WERI-Rb-1 (cell line): ENCODE measurements around the gene IRF2BP1.
"Not testable (repeated sequence)": the region's sequence is repeated elsewhere in the genome, so short reads cannot be mapped to it uniquely, and the experiment has no call there.

Experiments used
- DNase-seq: peaks from one replicate; pipeline ENCODE4 v3.0.0-alpha.2; 2020
- H3K27ac ChIP-seq: fragments of 250-450 bp; sonication (Bioruptor Pico); 2 replicates; pipeline ENCODE4 v1.5.1; 2020; ENCODE audit warnings: mild to moderate bottlenecking, moderate library complexity
- H3K27me3 ChIP-seq: fragments of 250-450 bp; sonication (Bioruptor Pico); 2 replicates; pipeline ENCODE4 v1.5.1; 2021; ENCODE audit warnings: mild to moderate bottlenecking, low read depth, moderate library complexity; ENCODE audit not compliant: insufficient read depth, severe bottlenecking
- H3K36me3 ChIP-seq: fragments of 250-450 bp; sonication (Bioruptor Pico); 2 replicates; pipeline ENCODE4 v1.5.1; 2020; ENCODE audit warnings: mild to moderate bottlenecking, moderate library complexity
- H3K4me3 ChIP-seq: 2 replicates; pipeline ENCODE4 v1.5.1; 2011; ENCODE audit warnings: low read depth, mild to moderate bottlenecking, control low read depth, low read length
- H3K9me3 ChIP-seq: fragments of 250-450 bp; sonication (Bioruptor Pico); 2 replicates; pipeline ENCODE4 v1.5.1; 2021; ENCODE audit warnings: mild to moderate bottlenecking, moderate library complexity; ENCODE audit not compliant: severe bottlenecking
- TF ChIP-seq, protein P1 (sequence below): IDR thresholded peaks from 2 replicates; pipeline ENCODE4 v1.5.1; 2011; ENCODE audit warnings: low read depth, mild to moderate bottlenecking, control low read depth, inconsistent platforms, low read length

IRF2BP1 gene

DNA sequence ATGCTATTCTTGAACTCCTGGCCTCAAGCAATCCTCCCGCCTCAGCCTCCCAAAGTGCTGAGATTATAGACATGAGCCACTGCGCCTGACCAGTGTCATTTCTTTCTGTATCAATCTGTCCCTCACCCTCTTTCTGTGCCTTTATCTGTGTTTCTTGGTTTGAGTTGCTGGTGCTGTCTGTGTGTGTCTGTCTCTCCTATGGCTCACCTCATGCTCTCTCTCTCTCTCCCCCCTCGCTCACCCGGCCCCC lies 9.9 kb downstream of the IRF2BP1 start:
- Histone ChIP-seq H3K4me3 (no peak overlapping the region), H3K27me3 (no peaks in the 10 kb centered on the region)

DNA sequence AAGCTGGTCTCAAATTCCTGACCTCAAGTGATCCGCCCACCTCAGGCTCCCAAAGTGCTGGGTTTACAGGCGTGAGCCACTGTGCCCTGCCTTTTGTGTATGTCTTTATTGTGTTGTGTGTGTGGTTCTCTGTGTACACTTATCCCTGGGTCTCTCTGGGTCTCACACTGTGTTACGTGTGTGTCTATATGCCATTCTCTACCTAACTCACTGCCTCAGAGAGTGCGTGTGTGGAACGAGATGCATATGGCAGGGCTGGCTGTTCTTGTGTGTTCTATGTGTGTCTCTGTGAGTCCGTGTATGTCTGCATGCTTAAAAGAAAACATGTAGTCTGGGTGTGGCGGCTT lies 11.3 kb downstream of the IRF2BP1 start:
- no peaks in the 10 kb centered on the region for H3K9me3 ChIP-seq
- H3K27me3 ChIP-seq = no peaks in the 10 kb centered on the region
- TF ChIP-seq, protein P1, sequence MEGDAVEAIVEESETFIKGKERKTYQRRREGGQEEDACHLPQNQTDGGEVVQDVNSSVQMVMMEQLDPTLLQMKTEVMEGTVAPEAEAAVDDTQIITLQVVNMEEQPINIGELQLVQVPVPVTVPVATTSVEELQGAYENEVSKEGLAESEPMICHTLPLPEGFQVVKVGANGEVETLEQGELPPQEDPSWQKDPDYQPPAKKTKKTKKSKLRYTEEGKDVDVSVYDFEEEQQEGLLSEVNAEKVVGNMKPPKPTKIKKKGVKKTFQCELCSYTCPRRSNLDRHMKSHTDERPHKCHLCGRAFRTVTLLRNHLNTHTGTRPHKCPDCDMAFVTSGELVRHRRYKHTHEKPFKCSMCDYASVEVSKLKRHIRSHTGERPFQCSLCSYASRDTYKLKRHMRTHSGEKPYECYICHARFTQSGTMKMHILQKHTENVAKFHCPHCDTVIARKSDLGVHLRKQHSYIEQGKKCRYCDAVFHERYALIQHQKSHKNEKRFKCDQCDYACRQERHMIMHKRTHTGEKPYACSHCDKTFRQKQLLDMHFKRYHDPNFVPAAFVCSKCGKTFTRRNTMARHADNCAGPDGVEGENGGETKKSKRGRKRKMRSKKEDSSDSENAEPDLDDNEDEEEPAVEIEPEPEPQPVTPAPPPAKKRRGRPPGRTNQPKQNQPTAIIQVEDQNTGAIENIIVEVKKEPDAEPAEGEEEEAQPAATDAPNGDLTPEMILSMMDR = no peak
- no peak overlapping the region for H3K4me3 ChIP-seq
- no peaks in the 10 kb centered on the region; the same call in 1 of the 2 replicates for H3K36me3 ChIP-seq
- no peak overlapping the region for H3K27ac ChIP-seq
- no peak for DNase-seq

More for the DNA sequence above, 9.9 kb downstream of the IRF2BP1 start:
- TF ChIP-seq, protein P1 = no peak
- Histone ChIP-seq H3K27ac (no peak overlapping the region), H3K9me3 (no peaks in the 10 kb centered on the region), H3K36me3 (no peaks in the 10 kb centered on the region; the same call in 1 of the 2 replicates)
- no peak for DNase-seq

DNA sequence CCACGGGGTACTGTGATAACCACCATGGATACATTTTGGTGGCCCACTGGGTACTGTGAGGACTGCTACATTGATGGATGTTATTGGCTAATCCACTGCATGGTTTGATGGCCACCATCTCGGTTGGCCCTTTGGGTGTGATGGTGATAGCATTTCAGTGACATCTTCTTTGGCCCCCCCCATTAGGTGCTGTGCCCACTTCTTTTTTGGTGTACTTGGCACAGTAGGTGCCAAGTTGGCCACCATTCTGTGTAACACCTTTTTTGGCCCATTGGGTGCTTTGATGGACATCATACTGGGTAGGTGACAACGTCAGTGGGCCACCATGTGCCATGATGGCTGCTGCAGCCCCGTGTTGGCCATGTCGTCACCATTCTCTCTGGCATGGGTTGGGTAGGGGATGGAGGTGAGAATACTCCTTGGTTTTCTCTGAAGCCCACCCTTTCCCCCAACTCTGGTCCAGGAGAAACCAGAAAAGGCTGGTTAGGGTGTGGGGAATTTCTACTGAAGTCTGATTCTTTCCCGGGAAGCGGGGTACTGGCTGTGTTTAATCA lies 12.6 kb downstream of the IRF2BP1 start:
- H3K27me3 ChIP-seq = no peaks in the 10 kb centered on the region
- TF ChIP-seq, protein P1 = no peak
- H3K4me3 ChIP-seq = no peak overlapping the region
- H3K27ac ChIP-seq = no peak overlapping the region; the same call in 1 of the 2 replicates
- H3K36me3 ChIP-seq = no peaks in the 10 kb centered on the region; the same call in 1 of the 2 replicates
- no peak for DNase-seq
- H3K9me3 ChIP-seq = no peaks in the 10 kb centered on the region

DNA sequence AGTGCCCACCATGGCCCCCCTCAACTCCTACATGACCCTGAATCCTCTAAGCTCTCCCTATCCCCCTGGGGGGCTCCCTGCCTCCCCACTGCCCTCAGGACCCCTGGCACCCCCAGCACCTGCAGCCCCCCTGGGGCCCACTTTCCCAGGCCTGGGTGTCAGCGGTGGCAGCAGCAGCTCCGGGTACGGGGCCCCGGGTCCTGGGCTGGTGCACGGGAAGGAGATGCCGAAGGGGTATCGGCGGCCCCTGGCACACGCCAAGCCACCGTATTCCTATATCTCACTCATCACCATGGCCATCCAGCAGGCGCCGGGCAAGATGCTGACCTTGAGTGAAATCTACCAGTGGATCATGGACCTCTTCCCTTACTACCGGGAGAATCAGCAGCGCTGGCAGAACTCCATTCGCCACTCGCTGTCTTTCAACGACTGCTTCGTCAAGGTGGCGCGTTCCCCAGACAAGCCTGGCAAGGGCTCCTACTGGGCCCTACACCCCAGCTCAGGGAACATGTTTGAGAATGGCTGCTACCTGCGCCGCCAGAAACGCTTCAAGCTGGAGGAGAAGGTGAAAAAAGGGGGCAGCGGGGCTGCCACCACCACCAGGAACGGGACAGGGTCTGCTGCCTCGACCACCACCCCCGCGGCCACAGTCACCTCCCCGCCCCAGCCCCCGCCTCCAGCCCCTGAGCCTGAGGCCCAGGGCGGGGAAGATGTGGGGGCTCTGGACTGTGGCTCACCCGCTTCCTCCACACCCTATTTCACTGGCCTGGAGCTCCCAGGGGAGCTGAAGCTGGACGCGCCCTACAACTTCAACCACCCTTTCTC lies 13.6 kb downstream of the IRF2BP1 start:
- Histone ChIP-seq H3K27ac (no peak overlapping the region), H3K27me3 (no peaks in the 10 kb centered on the region), H3K9me3 (no peaks in the 10 kb centered on the region)

DNA sequence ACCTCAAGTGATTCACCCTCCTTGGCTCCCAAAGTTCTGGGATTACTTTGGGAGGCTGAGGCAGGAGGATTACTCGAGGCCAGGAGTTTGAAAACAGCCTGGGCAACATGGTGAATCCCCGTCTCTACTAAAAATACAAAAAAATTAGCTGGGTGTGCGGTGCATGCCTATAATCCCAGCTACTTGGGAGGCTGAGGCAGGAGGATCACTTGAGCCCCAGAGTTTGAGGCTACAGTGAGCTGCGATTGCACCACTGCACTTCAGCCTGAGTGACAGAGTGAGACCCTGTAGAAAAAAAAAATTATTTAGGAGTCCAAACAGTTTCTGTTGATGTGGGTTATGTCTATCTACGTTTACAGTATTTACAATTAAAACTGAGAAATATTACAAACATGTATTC lies 15.1 kb downstream of the IRF2BP1 start:
- Histone ChIP-seq H3K27me3 (no peaks in the 10 kb centered on the region), H3K9me3 (no peaks in the 10 kb centered on the region), H3K36me3 (no peaks in the 10 kb centered on the region; the same call in 1 of the 2 replicates), H3K27ac (no peak overlapping the region), H3K4me3 (no peak overlapping the region)
- no peak for DNase-seq
- TF ChIP-seq, protein P1 = no peak

More for the DNA sequence above, 13.6 kb downstream of the IRF2BP1 start:
- TF ChIP-seq, protein P1 = no peak
- Histone ChIP-seq H3K36me3 (no peaks in the 10 kb centered on the region; the same call in 1 of the 2 replicates), H3K4me3 (no peak overlapping the region)
- DNase-seq = no peak

DNA sequence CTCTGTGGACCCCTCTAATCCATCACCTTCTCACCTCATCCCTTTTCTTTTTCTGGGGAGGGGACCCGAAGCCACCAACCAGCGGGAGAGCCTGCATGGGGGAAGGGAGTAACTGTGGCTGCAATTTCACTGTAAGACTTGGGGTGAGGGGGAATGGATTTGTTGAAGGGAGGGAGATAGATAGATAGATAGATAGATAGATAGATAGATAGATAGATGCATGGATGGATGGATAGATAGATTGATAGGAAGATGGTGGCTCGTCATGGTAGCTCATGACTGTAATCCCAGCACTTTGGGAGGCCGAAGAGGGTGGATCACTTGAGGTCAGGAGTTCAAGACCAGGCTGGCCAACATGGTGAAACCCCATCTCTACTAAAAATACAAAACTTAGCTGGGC lies 18.7 kb downstream of the IRF2BP1 start:
- not testable (repeated sequence) for H3K4me3 ChIP-seq, H3K27ac ChIP-seq, DNase-seq, H3K27me3 ChIP-seq, H3K36me3 ChIP-seq, H3K9me3 ChIP-seq
